ENCODE results near the gene SLC50A1.

DNA sequence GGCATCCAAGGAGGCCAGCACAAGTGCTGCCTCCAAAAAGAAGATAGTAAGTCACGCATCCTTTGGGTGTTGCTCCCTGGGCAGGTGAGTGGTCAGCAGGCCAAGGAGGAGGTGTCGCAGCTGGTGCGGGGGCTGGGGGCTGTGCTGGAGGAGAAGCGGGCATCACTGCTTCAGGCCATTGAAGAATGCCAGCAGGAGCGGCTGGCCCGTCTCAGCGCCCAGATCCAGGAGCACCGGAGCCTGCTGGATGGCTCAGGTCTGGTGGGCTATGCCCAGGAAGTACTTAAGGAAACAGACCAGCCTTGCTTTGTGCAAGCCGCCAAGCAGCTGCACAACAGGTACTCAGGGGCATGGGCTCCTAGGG lies 42.2 kb downstream of the SLC50A1 start:
- TF ChIP-seq CTCF (IDR thresholded peaks at IDR 0.05) (no peak), MAX (IDR thresholded peaks at IDR 0.05) (no peak), RFX5 (IDR thresholded peaks at IDR 0.05) (no peak), POLR2A (IDR thresholded peaks at IDR 0.05; ENCODE audit: low read length) (no peak), POLR2AphosphoS2 (conservative IDR thresholded peaks at IDR 0.05; ENCODE audit: low read length) (no peak), PBX3 (IDR thresholded peaks at IDR 0.05) (no peak), ESRRA (IDR thresholded peaks at IDR 0.05; ENCODE audit: borderline replicate concordance, low read length) (no peak), BHLHE40 (IDR thresholded peaks at IDR 0.05; ENCODE audit: low read depth, low read length) (no peak), MAZ (IDR thresholded peaks at IDR 0.05; ENCODE audit: borderline replicate concordance, low read depth, low read length) (no peak)
- TF ChIP-seq, protein P1, sequence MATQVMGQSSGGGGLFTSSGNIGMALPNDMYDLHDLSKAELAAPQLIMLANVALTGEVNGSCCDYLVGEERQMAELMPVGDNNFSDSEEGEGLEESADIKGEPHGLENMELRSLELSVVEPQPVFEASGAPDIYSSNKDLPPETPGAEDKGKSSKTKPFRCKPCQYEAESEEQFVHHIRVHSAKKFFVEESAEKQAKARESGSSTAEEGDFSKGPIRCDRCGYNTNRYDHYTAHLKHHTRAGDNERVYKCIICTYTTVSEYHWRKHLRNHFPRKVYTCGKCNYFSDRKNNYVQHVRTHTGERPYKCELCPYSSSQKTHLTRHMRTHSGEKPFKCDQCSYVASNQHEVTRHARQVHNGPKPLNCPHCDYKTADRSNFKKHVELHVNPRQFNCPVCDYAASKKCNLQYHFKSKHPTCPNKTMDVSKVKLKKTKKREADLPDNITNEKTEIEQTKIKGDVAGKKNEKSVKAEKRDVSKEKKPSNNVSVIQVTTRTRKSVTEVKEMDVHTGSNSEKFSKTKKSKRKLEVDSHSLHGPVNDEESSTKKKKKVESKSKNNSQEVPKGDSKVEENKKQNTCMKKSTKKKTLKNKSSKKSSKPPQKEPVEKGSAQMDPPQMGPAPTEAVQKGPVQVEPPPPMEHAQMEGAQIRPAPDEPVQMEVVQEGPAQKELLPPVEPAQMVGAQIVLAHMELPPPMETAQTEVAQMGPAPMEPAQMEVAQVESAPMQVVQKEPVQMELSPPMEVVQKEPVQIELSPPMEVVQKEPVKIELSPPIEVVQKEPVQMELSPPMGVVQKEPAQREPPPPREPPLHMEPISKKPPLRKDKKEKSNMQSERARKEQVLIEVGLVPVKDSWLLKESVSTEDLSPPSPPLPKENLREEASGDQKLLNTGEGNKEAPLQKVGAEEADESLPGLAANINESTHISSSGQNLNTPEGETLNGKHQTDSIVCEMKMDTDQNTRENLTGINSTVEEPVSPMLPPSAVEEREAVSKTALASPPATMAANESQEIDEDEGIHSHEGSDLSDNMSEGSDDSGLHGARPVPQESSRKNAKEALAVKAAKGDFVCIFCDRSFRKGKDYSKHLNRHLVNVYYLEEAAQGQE (IDR thresholded peaks at IDR 0.05), result no peak

Measured in A549 (cell line).